ENCODE results near the gene RPRD1B. TPM values are rescaled to one million over a fixed set of nuclear protein-coding genes. Genes with fewer than 3 reads are reported as not detected.

RPRD1B gene
- total and polyA plus RNA-seq, 8 donors: 25.7 to 50.9 (median 47.4) TPM

- DNase-seq: no peak
- intact Hi-C loops (cut with DNase I): no loop called here
- Histone ChIP-seq H3K36me3 (peaks cover 0 to 99% of the 10 kb centered on the region in 2 donors), H3K27ac (no peak overlapping the region), H3K27me3 (no peaks in the 10 kb centered on the region), H3K9me3 (no peaks in the 10 kb centered on the region), H3K4me1 (no peaks in the 10 kb centered on the region), H3K4me3 (no peak overlapping the region)
- TF ChIP-seq CTCF (IDR thresholded peaks at IDR 0.05): no peak
- peak; percentile 18 for ATAC-seq
These were observed 32.2 kb upstream of the RPRD1B start for GRCh38 chr20:38001173-38001875.

GRCh38 chr20:38001981-38002380 lies 31.6 kb upstream of the RPRD1B start:
- no peak for ATAC-seq
- intact Hi-C loops (cut with DNase I): no loop called here
- Histone ChIP-seq H3K4me3 (no peak overlapping the region), H3K27ac (no peak overlapping the region), H3K9me3 (no peaks in the 10 kb centered on the region), H3K36me3 (peaks cover 0 to 93% of the 10 kb centered on the region in 2 donors), H3K4me1 (no peaks in the 10 kb centered on the region), H3K27me3 (no peaks in the 10 kb centered on the region)
- no peak for TF ChIP-seq CTCF (IDR thresholded peaks at IDR 0.05)
- DNase-seq: no peak

GRCh38 chr20:38002422-38002821 lies 31.1 kb upstream of the RPRD1B start:
- H3K4me3 ChIP-seq: no peak overlapping the region
- intact Hi-C loops (cut with DNase I): no loop called here
- H3K9me3 ChIP-seq: no peaks in the 10 kb centered on the region
- no peak for TF ChIP-seq CTCF (IDR thresholded peaks at IDR 0.05)
- no peaks in the 10 kb centered on the region for H3K4me1 ChIP-seq
- H3K36me3 ChIP-seq: peaks cover 0 to 88% of the 10 kb centered on the region in 2 donors
- H3K27me3 ChIP-seq: no peaks in the 10 kb centered on the region
- ATAC-seq: no peak
- no peak overlapping the region for H3K27ac ChIP-seq
- no peak for DNase-seq

- Histone ChIP-seq H3K4me3 (no peak overlapping the region), H3K4me1 (no peaks in the 10 kb centered on the region), H3K27me3 (no peaks in the 10 kb centered on the region), H3K36me3 (peaks cover 0 to 72% of the 10 kb centered on the region in 2 donors), H3K27ac (no peak overlapping the region), H3K9me3 (no peaks in the 10 kb centered on the region)
- ATAC-seq (no peak), DNase-seq (no peak)
- intact Hi-C loops (cut with DNase I): no loop called here
- TF ChIP-seq CTCF (IDR thresholded peaks at IDR 0.05): no peak
These were observed 29.1 kb upstream of the RPRD1B start for GRCh38 chr20:38004416-38004815.

- Histone ChIP-seq H3K4me1 (no peaks in the 10 kb centered on the region), H3K9me3 (no peaks in the 10 kb centered on the region), H3K4me3 (no peak overlapping the region), H3K27me3 (no peaks in the 10 kb centered on the region), H3K27ac (no peak overlapping the region), H3K36me3 (peaks cover 0 to 70% of the 10 kb centered on the region in 2 donors)
- no peak for DNase-seq
- no peak for TF ChIP-seq CTCF (IDR thresholded peaks at IDR 0.05)
- no peak for ATAC-seq
- intact Hi-C loops (cut with DNase I): no loop called here
These were observed 27.6 kb upstream of the RPRD1B start for GRCh38 chr20:38005903-38006302.

Data from left lung (tissue), 10 donors.